NT2/D1 (cell line): ENCODE data around the gene PAXX.

ENCODE experiments used
- YY1 ChIP-seq: IDR thresholded peaks from 2 replicates; pipeline ENCODE4 v1.6.1; 2011; ENCODE audit not compliant: insufficient read length, insufficient read depth
- ZNF274 ChIP-seq: IDR thresholded peaks from 2 replicates; pipeline ENCODE4 v1.6.1; 2011; ENCODE audit warnings: mild to moderate bottlenecking, low read depth, low read length

GRCh38 chr9:137021979-137022661 lies 29.9 kb downstream of the PAXX start:
- no peak for TF ChIP-seq YY1
- TF ChIP-seq ZNF274 = no peak
